Endothelial cell of umbilical vein (primary cell): ENCODE measurements around the gene RTEL1. TPM values are rescaled to one million over a fixed set of nuclear protein-coding genes. Genes with fewer than 3 reads are reported as not detected.
"Not testable (repeated sequence)": the region's sequence is repeated elsewhere in the genome, so short reads cannot be mapped to it uniquely, and the experiment has no call there.

Source experiments
- BruUV-seq: library from RNA; stranded (reverse); fragments of 400-500 nt; replicated peaks from 2 replicates; lab custom pipeline; 2021; lab: Mats Ljungman, UMichigan
- CTCF ChIA-PET: fragments of 300-600, 350-600 bp; sonication (Branson Sonifier 250); formaldehyde crosslinking; loops from one replicate; lab custom pipeline; 2021; ENCODE audit warnings: antibody characterized with exemption, inconsistent platforms; lab: Charles Lee
- POLR2A ChIA-PET: fragments of 300-600, 350-600 bp; sonication (Branson Sonifier 250); formaldehyde crosslinking; loops from one replicate; lab custom pipeline; 2021; ENCODE audit warnings: antibody characterized with exemption, inconsistent platforms; lab: Charles Lee
- DNase-seq: peaks from one replicate; pipeline ENCODE4 v3.0.0-alpha.2; 2011; ENCODE audit warnings: low read depth, low spot score
- FAIRE-seq: peaks from 2 replicates; lab custom pipeline; 2011; peaks lifted over from hg19 to GRCh38; lab: Jason Lieb, UNC
- H2AFZ ChIP-seq: 2 replicates; pipeline ENCODE4 v1.6.0; 2012; ENCODE audit warnings: low read depth, low read length, control low read depth, inconsistent platforms
- H3K27ac ChIP-seq: 2 replicates; pipeline ENCODE4 v1.5.1; 2011; ENCODE audit warnings: low read depth, mild to moderate bottlenecking, control low read depth, low read length, moderate library complexity; ENCODE audit not compliant: insufficient read depth
- H3K27me3 ChIP-seq, 2 experiments: 2 replicates each; pipeline versions ENCODE4 v1.6.0 to v1.6.1; 2011; ENCODE audit warnings: low read length in 2 of 2, mixed read lengths in 1 of 2; ENCODE audit not compliant: control insufficient read depth in 2 of 2, insufficient read depth in 2 of 2
- H3K36me3 ChIP-seq, 2 experiments: 2 replicates in 1 of 2; 3 replicates in 1 of 2; pipeline ENCODE4 v1.5.1; 2011; ENCODE audit warnings: low read length in 2 of 2, mild to moderate bottlenecking in 1 of 2, moderate library complexity in 1 of 2; ENCODE audit not compliant: control insufficient read depth in 2 of 2, insufficient read depth in 2 of 2; ENCODE audit errors: extremely low read depth in 1 of 2
- H3K4me1 ChIP-seq: 3 replicates; pipeline ENCODE4 v1.5.1; 2011; ENCODE audit warnings: mild to moderate bottlenecking, low read length; ENCODE audit not compliant: control insufficient read depth, insufficient read depth; ENCODE audit errors: extremely low read depth
- H3K4me2 ChIP-seq: 2 replicates; pipeline ENCODE4 v1.6.1; 2011; ENCODE audit warnings: low read length, control low read depth, mixed read lengths; ENCODE audit not compliant: insufficient read depth
- H3K4me3 ChIP-seq, 3 experiments: fragments of 200-600 bp in 1 of 3; sonication (generic), shearing (Covaris generic) in 1 of 3; replicated peaks in 1 of 3; 2 replicates each; pipeline ENCODE4 v1.5.1; 2011 to 2016; ENCODE audit warnings: control low read depth in 3 of 3, low read length in 3 of 3, mild to moderate bottlenecking in 2 of 3, inconsistent platforms in 1 of 3, low read depth in 1 of 3, moderate library complexity in 1 of 3; ENCODE audit not compliant: insufficient read depth in 1 of 3
- H3K79me2 ChIP-seq: 2 replicates; pipeline ENCODE4 v1.6.0; 2012; ENCODE audit warnings: low read length, inconsistent platforms; ENCODE audit not compliant: control insufficient read depth, insufficient read depth
- H3K9ac ChIP-seq: replicated peaks from 2 replicates; pipeline ENCODE3; 2011; ENCODE audit warnings: low read length, control low read depth; ENCODE audit not compliant: insufficient read depth; ENCODE audit errors: extremely low read depth
- H3K9me1 ChIP-seq: replicated peaks from 3 replicates; pipeline ENCODE4 v1.6.0; 2011; ENCODE audit warnings: mild to moderate bottlenecking, low read length; ENCODE audit not compliant: control insufficient read depth, insufficient read depth; ENCODE audit errors: extremely low read depth
- H3K9me3 ChIP-seq: replicated peaks from 2 replicates; pipeline ENCODE4 v1.5.1; 2012; ENCODE audit warnings: low read length, inconsistent platforms; ENCODE audit not compliant: control insufficient read depth, insufficient read depth
- H4K20me1 ChIP-seq: replicated peaks from 2 replicates; pipeline ENCODE3; 2011; ENCODE audit warnings: mild to moderate bottlenecking, low read length; ENCODE audit not compliant: control insufficient read depth, insufficient read depth; ENCODE audit errors: extremely low read depth
- EZH2 ChIP-seq: IDR thresholded peaks from 2 replicates; pipeline ENCODE4 v1.6.1; 2012; ENCODE audit warnings: borderline replicate concordance, low read depth, mild to moderate bottlenecking, moderate library complexity, low read length, inconsistent platforms; ENCODE audit not compliant: severe bottlenecking
- FOS ChIP-seq: IDR thresholded peaks from 2 replicates; pipeline ENCODE4 v1.6.1; 2011; ENCODE audit warnings: mild to moderate bottlenecking, low read length, moderate library complexity, borderline replicate concordance; ENCODE audit not compliant: insufficient read depth
- GATA2 ChIP-seq: IDR thresholded peaks from 2 replicates; pipeline ENCODE4 v1.7.0; 2011; ENCODE audit warnings: low read depth, mild to moderate bottlenecking, moderate library complexity, mixed read lengths, low read length; ENCODE audit not compliant: insufficient read length, insufficient read depth
- JUN ChIP-seq: IDR thresholded peaks from 2 replicates; pipeline ENCODE4 v1.6.1; 2011; ENCODE audit warnings: borderline replicate concordance, low read depth; ENCODE audit not compliant: insufficient read length, insufficient read depth
- MYC ChIP-seq: IDR thresholded peaks from one replicate; pipeline ENCODE4 v1.6.1; 2011; ENCODE audit warnings: mild to moderate bottlenecking, low read depth, low read length
- POLR2A ChIP-seq: IDR thresholded peaks from 2 replicates; pipeline ENCODE4 v1.6.1; 2012; ENCODE audit warnings: low read depth, mild to moderate bottlenecking, control low read depth, low read length
- POLR2AphosphoS5 ChIP-seq: IDR thresholded peaks from 2 replicates; pipeline ENCODE4 v1.6.1; 2012; ENCODE audit warnings: low read depth, mild to moderate bottlenecking, control low read depth, low read length, moderate library complexity; ENCODE audit not compliant: insufficient read depth
- dilution Hi-C: fragments of 300-500 bp; cut with MboI; formaldehyde crosslinking; loops from one replicate; pipeline ENCODE4 v1.15.0; 2019; ENCODE audit warnings: low sequenced_read_pairs; ENCODE audit not compliant: extremely low pct_ligation_motif_present
- intact Hi-C: fragments of 100-400 bp; cut with micrococcal nuclease; formaldehyde crosslinking; loops from one replicate; pipeline ENCODE4 v1.10.0; 2022
- polyA plus RNA-seq, 4 experiments: library from polyadenylated mRNA; depleted of rRNA in 3 of 4; stranded (reverse) in 3 of 4; unstranded in 1 of 4; fragments of >200 nt; gene quantifications; 2 replicates each; pipeline versions ENCODE4 v1.2.1 to v1.2.3, GENCODE V29; 2011 to 2012; ENCODE audit warnings: missing spikeins in 1 of 4
- total RNA-seq: library from RNA; stranded (reverse); gene quantifications from 2 replicates; pipeline ENCODE4 v1.2.3, GENCODE V29; 2021
- TF ChIP-seq, protein P1 (sequence below), 2 donors: IDR thresholded peaks; 1 replicate in 1 of 2; 2 replicates in 1 of 2; pipeline ENCODE4 v1.5.1; 2011; ENCODE audit warnings: low read length in 2 of 2, mild to moderate bottlenecking in 2 of 2, moderate library complexity in 2 of 2, control low read depth in 1 of 2, inconsistent platforms in 1 of 2, low read depth in 1 of 2; ENCODE audit not compliant: insufficient read depth in 1 of 2; ENCODE audit errors: extremely low read depth in 1 of 2
- TF ChIP-seq, protein P2 (sequence below): IDR thresholded peaks from 2 replicates; pipeline ENCODE4 v1.6.1; 2011; ENCODE audit not compliant: insufficient read depth, insufficient read length

The RTEL1 gene
- total and polyA plus RNA-seq, 2 donors (not counting 3 experiments of a cell fraction or from before 2014, with no cell fraction given), result 17.0 to 44.9 TPM

DNA sequence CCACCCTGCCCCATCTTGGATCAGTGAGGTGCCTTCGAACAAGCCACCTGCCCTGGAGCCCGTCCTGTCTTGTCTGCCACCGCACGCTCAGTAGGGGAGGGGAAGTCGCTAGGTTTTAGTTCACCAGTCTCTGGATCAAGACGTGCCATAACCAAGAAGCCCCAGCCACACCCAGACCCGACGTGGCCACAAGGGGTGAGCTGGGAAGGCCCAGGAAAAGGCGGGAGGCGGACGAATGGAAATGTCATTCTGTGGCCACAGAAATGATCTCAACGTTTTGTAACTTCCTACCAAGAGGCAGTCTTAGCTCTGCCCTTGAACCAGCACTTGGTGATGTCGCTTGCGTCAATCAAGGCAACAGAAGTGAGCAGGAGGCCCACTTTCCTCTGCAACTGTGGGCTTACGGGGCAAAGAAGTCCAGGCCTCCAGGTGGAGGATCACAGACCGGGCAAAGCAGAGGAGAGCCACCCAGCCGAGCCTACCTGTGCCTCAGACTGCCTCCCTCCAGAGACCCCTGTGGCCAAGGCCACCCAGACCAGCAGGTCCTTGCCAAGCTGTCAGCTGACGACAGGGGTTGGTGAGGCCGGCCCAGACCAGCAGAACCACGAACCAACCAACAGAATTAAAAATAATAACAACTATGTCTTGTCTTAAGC lies 45.7 kb upstream of the RTEL1 start:
- ChIA-PET POLR2A (no interaction called here), CTCF (interaction anchor here (1.8 kb wide), 1 partner anchor 75 kb away, joined by 3 read pairs; the partner anchor contains the start of gene PTK6)
- DNase-seq, result no peak
- Histone ChIP-seq H3K79me2 (peaks cover 13% of the 10 kb centered on the region), H3K9me3 (no peaks in the 10 kb centered on the region), H3K4me2 (no peak overlapping the region), H4K20me1 (no peaks in the 10 kb centered on the region), H3K27ac (no peak overlapping the region), H3K9ac (no peak overlapping the region), H3K27me3 (no peaks in the 10 kb centered on the region), H2AFZ (no peak overlapping the region), H3K9me1 (no peaks in the 10 kb centered on the region), H3K4me1 (no peaks in the 10 kb centered on the region), H3K36me3 (peaks cover 4% of the 10 kb centered on the region in 2 experiments), H3K4me3 (no peak overlapping the region)
- BruUV-seq, result no TSS peak
- TF ChIP-seq, protein P1, sequence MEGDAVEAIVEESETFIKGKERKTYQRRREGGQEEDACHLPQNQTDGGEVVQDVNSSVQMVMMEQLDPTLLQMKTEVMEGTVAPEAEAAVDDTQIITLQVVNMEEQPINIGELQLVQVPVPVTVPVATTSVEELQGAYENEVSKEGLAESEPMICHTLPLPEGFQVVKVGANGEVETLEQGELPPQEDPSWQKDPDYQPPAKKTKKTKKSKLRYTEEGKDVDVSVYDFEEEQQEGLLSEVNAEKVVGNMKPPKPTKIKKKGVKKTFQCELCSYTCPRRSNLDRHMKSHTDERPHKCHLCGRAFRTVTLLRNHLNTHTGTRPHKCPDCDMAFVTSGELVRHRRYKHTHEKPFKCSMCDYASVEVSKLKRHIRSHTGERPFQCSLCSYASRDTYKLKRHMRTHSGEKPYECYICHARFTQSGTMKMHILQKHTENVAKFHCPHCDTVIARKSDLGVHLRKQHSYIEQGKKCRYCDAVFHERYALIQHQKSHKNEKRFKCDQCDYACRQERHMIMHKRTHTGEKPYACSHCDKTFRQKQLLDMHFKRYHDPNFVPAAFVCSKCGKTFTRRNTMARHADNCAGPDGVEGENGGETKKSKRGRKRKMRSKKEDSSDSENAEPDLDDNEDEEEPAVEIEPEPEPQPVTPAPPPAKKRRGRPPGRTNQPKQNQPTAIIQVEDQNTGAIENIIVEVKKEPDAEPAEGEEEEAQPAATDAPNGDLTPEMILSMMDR (IDR thresholded peaks at IDR 0.05; ENCODE audit: extremely low read depth in 1 of 2, insufficient read depth in 1 of 2, low read depth in 1 of 2, low read length in 2 of 2), result no peak
- TF ChIP-seq JUN (no peak), EZH2 (no peak), GATA2 (no peak), MYC (no peak), POLR2A (no peak), FOS (no peak), POLR2AphosphoS5 (no peak)
- TF ChIP-seq, protein P2, sequence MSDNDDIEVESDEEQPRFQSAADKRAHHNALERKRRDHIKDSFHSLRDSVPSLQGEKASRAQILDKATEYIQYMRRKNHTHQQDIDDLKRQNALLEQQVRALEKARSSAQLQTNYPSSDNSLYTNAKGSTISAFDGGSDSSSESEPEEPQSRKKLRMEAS, result no peak
- FAIRE-seq, result no peak
- dilution Hi-C loops (no loop called here), intact Hi-C loops (no loop called here)

DNA sequence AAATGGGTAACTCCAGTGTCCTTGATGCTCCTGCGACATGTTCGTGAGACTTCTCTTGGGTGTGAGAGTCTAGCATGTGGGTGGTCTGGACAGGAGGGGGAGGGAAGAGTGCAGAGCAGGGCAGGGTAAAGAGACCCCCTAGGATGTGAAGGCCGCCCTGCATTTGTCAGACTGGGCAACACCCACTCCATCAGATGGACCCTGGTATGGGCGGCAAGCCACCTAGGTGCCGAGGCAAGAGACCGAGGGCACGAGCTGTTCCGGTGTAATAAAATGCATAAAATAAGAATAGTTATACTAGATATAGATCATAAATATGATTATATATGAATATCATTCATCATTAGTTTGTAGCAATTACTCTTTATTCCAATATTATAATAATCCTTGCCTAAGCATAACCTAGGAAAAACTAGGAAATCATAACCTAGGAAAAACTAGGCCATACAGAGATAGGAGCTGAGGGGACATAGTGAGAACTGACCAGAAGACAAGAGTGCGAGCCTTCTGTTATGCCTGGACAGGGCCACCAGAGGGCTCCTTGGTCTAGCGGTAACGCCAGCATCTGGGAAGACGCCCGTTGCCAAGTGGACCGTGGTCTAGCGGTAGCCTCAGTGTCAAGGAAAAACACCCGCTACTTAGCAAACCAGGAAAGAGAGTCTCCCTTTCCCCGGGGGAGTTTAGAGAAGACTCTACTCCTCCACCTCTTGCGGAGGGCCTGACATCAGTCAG lies 44.1 kb upstream of the RTEL1 start:
- H3K9ac ChIP-seq, intact Hi-C loops, H3K4me3 ChIP-seq, BruUV-seq, dilution Hi-C loops, CTCF ChIA-PET, POLR2A ChIA-PET, DNase-seq, H2AFZ ChIP-seq, H3K4me2 ChIP-seq, FAIRE-seq, H3K4me1 ChIP-seq, H3K9me3 ChIP-seq, H3K27ac ChIP-seq, H3K27me3 ChIP-seq, H3K9me1 ChIP-seq, H4K20me1 ChIP-seq: not testable (repeated sequence)
- Histone ChIP-seq H3K36me3 (peaks cover 8 to 13% of the 10 kb centered on the region in 2 experiments), H3K79me2 (peaks cover 13% of the 10 kb centered on the region)
